Nephron (organoid): ENCODE results near the gene COL20A1.

Experiments used
- H3K27ac Mint-ChIP-seq, 3 experiments: 2 replicates each; pipeline ENCODE4 v1.8.0; 2020; ENCODE audit warnings: mixed read lengths in 3 of 3, mild to moderate bottlenecking in 2 of 3, moderate library complexity in 1 of 3
- H3K27me3 Mint-ChIP-seq: 2 replicates; pipeline ENCODE4 v1.8.0; 2021; ENCODE audit warnings: low read depth, mild to moderate bottlenecking, moderate library complexity, mixed read lengths
- H3K36me3 Mint-ChIP-seq: 2 replicates; pipeline ENCODE4 v1.8.0; 2020; ENCODE audit warnings: low read depth, mixed read lengths
- H3K4me1 Mint-ChIP-seq: 2 replicates; pipeline ENCODE4 v1.8.0; 2020; ENCODE audit warnings: mixed read lengths
- H3K4me3 Mint-ChIP-seq, 3 experiments: 2 replicates each; pipeline ENCODE4 v1.8.0; 2020; ENCODE audit warnings: mild to moderate bottlenecking in 3 of 3, mixed read lengths in 3 of 3, moderate library complexity in 2 of 3
- H3K9me3 Mint-ChIP-seq: 2 replicates; pipeline ENCODE4 v1.8.0; 2020; ENCODE audit warnings: mixed read lengths
- CTCF ChIP-seq, 3 experiments: fragments of 200-600 bp; sonication (generic); IDR thresholded peaks; one replicate each; pipeline ENCODE4 v1.5.0; 2021; ENCODE audit warnings: antibody characterized with exemption in 3 of 3; ENCODE audit not compliant: unreplicated experiment in 3 of 3

Gene COL20A1

GRCh38 chr20:63354636-63355350 is 61.8 kb downstream of the COL20A1 start:
- TF ChIP-seq CTCF (IDR thresholded peaks at IDR 0.05; ENCODE audit: unreplicated experiment in 3 of 3), result no peak

GRCh38 chr20:63355781-63356295 is 62.9 kb downstream of the COL20A1 start:
- H3K27me3 Mint-ChIP-seq, result peaks cover 16% of the 10 kb centered on the region
- peaks cover 7% of the 10 kb centered on the region for H3K4me1 Mint-ChIP-seq
- no peak overlapping the region for H3K4me3 Mint-ChIP-seq
- no peaks in the 10 kb centered on the region for H3K36me3 Mint-ChIP-seq
- no peaks in the 10 kb centered on the region for H3K9me3 Mint-ChIP-seq
- H3K27ac Mint-ChIP-seq, result no peak overlapping the region
- TF ChIP-seq CTCF (IDR thresholded peaks at IDR 0.05; ENCODE audit: unreplicated experiment in 3 of 3), result no peak

More at GRCh38 chr20:63354636-63355350, 61.8 kb downstream of the COL20A1 start:
- H3K27ac Mint-ChIP-seq, result no peak overlapping the region
- H3K36me3 Mint-ChIP-seq, result no peaks in the 10 kb centered on the region
- H3K4me3 Mint-ChIP-seq, result no peak overlapping the region
- peaks cover 4% of the 10 kb centered on the region for H3K9me3 Mint-ChIP-seq
- peaks cover 16% of the 10 kb centered on the region for H3K27me3 Mint-ChIP-seq
- H3K4me1 Mint-ChIP-seq, result peaks cover 15% of the 10 kb centered on the region

- Mint-ChIP-seq H3K27me3 (peaks cover 16% of the 10 kb centered on the region), H3K9me3 (no peaks in the 10 kb centered on the region)
Measured at GRCh38 chr20:63356511-63356910, 63.5 kb downstream of the COL20A1 start.

GRCh38 chr20:63356931-63357879 is 64.2 kb downstream of the COL20A1 start:
- Mint-ChIP-seq H3K27me3 (peaks cover 16% of the 10 kb centered on the region), H3K27ac (no peak overlapping the region), H3K9me3 (no peaks in the 10 kb centered on the region), H3K4me1 (peaks cover 5% of the 10 kb centered on the region), H3K4me3 (no peak overlapping the region), H3K36me3 (no peaks in the 10 kb centered on the region)
- TF ChIP-seq CTCF (IDR thresholded peaks at IDR 0.05; ENCODE audit: unreplicated experiment in 3 of 3), result no peak

More at GRCh38 chr20:63356511-63356910, 63.5 kb downstream of the COL20A1 start:
- Mint-ChIP-seq H3K36me3 (no peaks in the 10 kb centered on the region), H3K4me1 (peaks cover 7% of the 10 kb centered on the region), H3K4me3 (no peak overlapping the region), H3K27ac (no peak overlapping the region)
- TF ChIP-seq CTCF (IDR thresholded peaks at IDR 0.05; ENCODE audit: unreplicated experiment in 3 of 3), result no peak

- Mint-ChIP-seq H3K27ac (no peak overlapping the region), H3K9me3 (no peaks in the 10 kb centered on the region), H3K36me3 (no peaks in the 10 kb centered on the region), H3K27me3 (peaks cover 26% of the 10 kb centered on the region), H3K4me3 (no peak overlapping the region), H3K4me1 (peaks cover 8% of the 10 kb centered on the region)
- no peak for TF ChIP-seq CTCF (IDR thresholded peaks at IDR 0.05; ENCODE audit: unreplicated experiment in 3 of 3)
Measured at GRCh38 chr20:63357921-63358905, 65.2 kb downstream of the COL20A1 start.
